Heart left ventricle (tissue), 16 donors: ENCODE results near the gene ANKRD2. TPM values are rescaled to one million over a fixed set of nuclear protein-coding genes. Genes with fewer than 3 reads are reported as not detected.

ENCODE experiments used
- ATAC-seq, 4 donors: fragments of 200-7000 bp; cut with Tn5 transposase; one replicate each; pipeline ENCODE4 v1.9.1; 2020 to 2022; ENCODE audit warnings: moderate library complexity in 4 of 4, mild to moderate bottlenecking in 3 of 4, moderate number of reproducible peaks in 1 of 4
- DNase-seq, 5 donors: peaks; one replicate each; pipeline ENCODE4 v3.0.0-alpha.2; 2020
- H3K27ac ChIP-seq, 12 donors: fragments of 200-600 bp; sonication (generic) in 4 of 12; one replicate each; pipeline versions ENCODE4 v1.5.0 to v1.8.0; 2016 to 2022; ENCODE audit warnings: mild to moderate bottlenecking in 2 of 12
- H3K27me3 ChIP-seq, 9 donors: fragments of 200-600 bp; sonication (generic) in 2 of 9; one replicate each; pipeline versions ENCODE4 v1.5.1 to v1.8.0; 2016 to 2022; ENCODE audit warnings: mild to moderate bottlenecking in 3 of 9
- H3K36me3 ChIP-seq, 9 donors: fragments of 200-600 bp; sonication (generic) in 2 of 9; one replicate each; pipeline versions ENCODE4 v1.5.0 to v1.8.0; 2018 to 2022; ENCODE audit warnings: mild to moderate bottlenecking in 2 of 9
- H3K4me1 ChIP-seq, 12 donors: fragments of 200-600 bp; sonication (generic) in 4 of 12; one replicate each; pipeline versions ENCODE4 v1.5.0 to v1.8.0; 2016 to 2022; ENCODE audit warnings: mild to moderate bottlenecking in 3 of 12
- H3K4me3 ChIP-seq, 12 donors: fragments of 200-600 bp; sonication (generic) in 4 of 12; one replicate each; pipeline versions ENCODE4 v1.5.0 to v1.8.0; 2017 to 2022; ENCODE audit warnings: mild to moderate bottlenecking in 9 of 12, moderate library complexity in 4 of 12
- H3K9me3 ChIP-seq, 12 donors: fragments of 200-600 bp; sonication (generic) in 4 of 12; one replicate each; pipeline versions ENCODE4 v1.5.0 to v1.8.0; 2016 to 2022; ENCODE audit warnings: mild to moderate bottlenecking in 1 of 12
- POLR2A ChIP-seq, 2 donors: fragments of 450-650 bp; IDR thresholded peaks; one replicate each; pipeline ENCODE4 v1.6.1; 2017; ENCODE audit warnings: antibody characterized with exemption in 2 of 2, mild to moderate bottlenecking in 2 of 2, moderate library complexity in 2 of 2
- WGBS, 4 donors: extraction: QIAGEN DNeasy Blood & Tissue Kit in 2 of 4; methylation state at CpG; one replicate each; pipeline versions ENCODE4 v1.1.5 to v1.1.7; 2013 to 2018; 5-methylcytosine and 5-hydroxymethylcytosine counted together
- intact Hi-C, 10 donors: fragments of 100-400 bp; cut with DNase I; formaldehyde crosslinking; loops; one replicate each; pipeline versions ENCODE4 v1.11.1 to v1.14.2; 2022
- polyA plus RNA-seq, 2 donors: library from polyadenylated mRNA; stranded (reverse); fragments of 200-250 nt; gene quantifications; one replicate each; pipeline ENCODE4 v1.2.3, GENCODE V29; 2013
- total RNA-seq, 9 donors: library from RNA; depleted of rRNA in 2 of 9; stranded (reverse); fragments of >200 nt in 2 of 9; fragmentation: NEBNext Ultra II Directional in 3 of 9; extraction: Animal tissue kit (Norgen Biotek cat#: 25700) in 3 of 9; gene quantifications; one replicate each; pipeline versions ENCODE4 v1.1.0 to v1.2.4, GENCODE V29; 2016 to 2023
- TF ChIP-seq, protein P1 (sequence below), 12 donors: fragments of 200-600 bp; sonication (generic) in 4 of 12; IDR thresholded peaks; one replicate each; pipeline versions ENCODE4 v1.5.0 to v1.8.0; 2018 to 2022; ENCODE audit warnings: antibody characterized with exemption in 12 of 12, mild to moderate bottlenecking in 5 of 12
- donor health status: ischemic (EF 13 %, LVEDD 7.1; RV severe dilation, severe dysfunction).
- donor health status: healthy with polysubstance abuse.
- donor health status: DM: no; HTN: yes; CAD: no.
- donor health status: DM: no; HTN: no; CAD: no.
- donor health status: ischemic (EF 25% LVEDD 6.9; RV normal size, moderate dysfunction).
- donor health status: ischemic (EF 25% LVEDD 5.7; RV mildly dilated, moderate dysfunction).
- donor health status: healthy.
- donor health status: DM: yes; HTN: yes; CAD: no.
- donor health status: ischemic (EF 35%, LVEDD 5.7; RV mildly dilated, moderate dysfunction).
- donor health status: nonischemic (EF 11% LVEDD 7.7; RV severe dilation, severe dysfunction).
- donor health status: DM: yes; HTN: yes; CAD: no.
- donor health status: PGD.
- donor health status: ischemic (EF 29% LVEDD 5.4; RV normal size, mild dysfunction).
- donor health status: nonischemic (EF 23%, LVEDD 6.1; RV moderate dilation, normal function).

ANKRD2 gene
- total and polyA plus RNA-seq, 11 donors: 56.7 to 2,367 (median 517) TPM

DNA sequence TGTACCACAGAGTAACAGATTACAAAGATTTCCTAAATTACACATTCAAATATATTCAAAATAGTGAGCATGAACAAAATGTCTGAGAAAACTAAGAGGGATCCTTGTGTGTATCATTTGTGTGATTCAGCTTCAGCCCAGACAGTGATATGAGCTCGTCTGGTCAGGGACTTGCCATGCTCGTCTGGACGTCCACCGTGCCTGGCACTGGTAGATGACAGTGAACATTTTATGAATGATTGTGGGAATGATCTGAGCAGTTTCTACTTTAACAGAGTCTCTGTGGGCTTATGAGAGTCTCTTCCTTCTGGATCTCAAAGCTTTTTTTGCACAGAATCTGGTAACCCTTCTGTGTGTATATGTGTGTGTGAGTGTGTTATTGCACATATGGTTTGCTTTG, 34.2 kb upstream of the ANKRD2 start:
- Histone ChIP-seq H3K27me3 (no peaks in the 10 kb centered on the region), H3K4me1 (peaks cover 0 to 51% (median 41%) of the 10 kb centered on the region in 12 donors), H3K4me3 (no peak overlapping the region), H3K36me3 (no peaks in the 10 kb centered on the region), H3K9me3 (no peaks in the 10 kb centered on the region), H3K27ac (peak overlapping the region in 6 of 12 donors; percentile 12 to 88 (median 28))
- WGBS, 4 donors: 59 to 78% (median 64%) methylated on average over 4 of the region's 4 CpGs
- TF ChIP-seq, protein P1, sequence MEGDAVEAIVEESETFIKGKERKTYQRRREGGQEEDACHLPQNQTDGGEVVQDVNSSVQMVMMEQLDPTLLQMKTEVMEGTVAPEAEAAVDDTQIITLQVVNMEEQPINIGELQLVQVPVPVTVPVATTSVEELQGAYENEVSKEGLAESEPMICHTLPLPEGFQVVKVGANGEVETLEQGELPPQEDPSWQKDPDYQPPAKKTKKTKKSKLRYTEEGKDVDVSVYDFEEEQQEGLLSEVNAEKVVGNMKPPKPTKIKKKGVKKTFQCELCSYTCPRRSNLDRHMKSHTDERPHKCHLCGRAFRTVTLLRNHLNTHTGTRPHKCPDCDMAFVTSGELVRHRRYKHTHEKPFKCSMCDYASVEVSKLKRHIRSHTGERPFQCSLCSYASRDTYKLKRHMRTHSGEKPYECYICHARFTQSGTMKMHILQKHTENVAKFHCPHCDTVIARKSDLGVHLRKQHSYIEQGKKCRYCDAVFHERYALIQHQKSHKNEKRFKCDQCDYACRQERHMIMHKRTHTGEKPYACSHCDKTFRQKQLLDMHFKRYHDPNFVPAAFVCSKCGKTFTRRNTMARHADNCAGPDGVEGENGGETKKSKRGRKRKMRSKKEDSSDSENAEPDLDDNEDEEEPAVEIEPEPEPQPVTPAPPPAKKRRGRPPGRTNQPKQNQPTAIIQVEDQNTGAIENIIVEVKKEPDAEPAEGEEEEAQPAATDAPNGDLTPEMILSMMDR (IDR thresholded peaks at IDR 0.05): no peak
- TF ChIP-seq POLR2A (IDR thresholded peaks at IDR 0.05): no peak
- ATAC-seq: no peak
- intact Hi-C loops: loop anchor here in 1 of 10 donors (5.0 kb wide), 1 partner anchor 36 kb away; no protein-coding TSS in a partner anchor
- no peak for DNase-seq

DNA sequence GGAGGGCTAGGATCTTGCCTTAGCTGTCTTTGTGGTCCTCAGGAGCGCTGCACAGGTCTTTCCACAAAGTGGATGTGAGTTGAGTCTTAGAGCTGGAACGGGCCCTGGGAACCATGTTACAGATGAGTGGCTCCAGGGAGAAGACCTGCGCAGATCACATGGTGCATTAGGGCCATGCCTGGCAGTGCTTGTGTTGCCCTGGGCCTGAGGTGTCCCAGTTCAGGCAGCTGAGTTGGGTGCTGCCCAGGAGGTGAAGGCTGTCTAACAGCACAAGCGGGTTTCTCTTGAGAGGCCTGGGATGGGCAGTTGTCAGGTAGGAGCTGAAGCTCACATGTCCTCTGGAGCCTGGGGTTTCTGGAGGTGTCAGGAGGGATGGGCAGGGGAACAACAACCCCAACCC, 33.7 kb upstream of the ANKRD2 start:
- Histone ChIP-seq H3K4me3 (no peak overlapping the region), H3K36me3 (no peaks in the 10 kb centered on the region), H3K9me3 (no peaks in the 10 kb centered on the region), H3K27ac (peak overlapping the region in 7 of 12 donors; percentile 13 to 97 (median 39)), H3K4me1 (peaks cover 0 to 56% (median 45%) of the 10 kb centered on the region in 12 donors), H3K27me3 (no peaks in the 10 kb centered on the region)
- ATAC-seq: no peak
- intact Hi-C loops: loop anchor here in 1 of 10 donors (5.0 kb wide), 1 partner anchor 37 kb away; no protein-coding TSS in a partner anchor
- 94 to 97% (median 96%) methylated on average over 4 of the region's 4 CpGs for WGBS, 4 donors
- no peak for DNase-seq
- TF ChIP-seq POLR2A (IDR thresholded peaks at IDR 0.05): no peak
- TF ChIP-seq, protein P1 (IDR thresholded peaks at IDR 0.05): no peak

DNA sequence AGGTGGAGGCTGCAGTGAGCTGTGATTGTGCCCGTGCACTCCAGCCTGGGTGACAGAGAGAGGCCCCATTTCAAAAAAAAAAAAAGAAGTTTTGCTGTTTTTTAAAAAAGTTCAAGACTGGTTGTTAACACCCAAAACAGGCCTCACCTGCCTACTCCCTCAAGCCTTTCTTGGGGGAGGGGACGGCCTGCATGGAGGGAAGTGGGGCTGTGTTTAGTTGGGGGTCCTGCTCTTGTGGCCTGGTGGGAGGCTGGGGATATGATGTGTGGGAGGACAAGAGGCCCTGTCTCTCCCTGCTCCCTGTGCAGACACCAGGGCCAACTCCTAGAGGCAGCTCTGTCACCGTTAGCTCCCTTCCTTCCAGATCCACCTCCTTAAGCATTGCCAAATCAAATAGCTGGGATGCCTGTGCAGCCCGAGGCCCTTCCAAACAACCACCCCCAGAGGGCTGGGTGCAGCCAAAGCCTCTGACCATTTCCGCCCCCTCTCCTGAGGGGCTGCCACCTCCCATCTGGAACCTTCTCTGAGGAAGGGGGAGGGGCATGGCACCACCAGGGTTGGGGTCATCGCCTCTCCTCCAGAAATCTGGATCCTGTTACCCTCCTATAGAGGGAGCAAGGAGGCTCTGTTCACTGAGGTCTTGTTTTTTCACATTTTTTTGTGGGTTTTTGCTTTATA, 32.9 kb upstream of the ANKRD2 start:
- no peaks in the 10 kb centered on the region for H3K9me3 ChIP-seq
- H3K27me3 ChIP-seq: no peaks in the 10 kb centered on the region
- no peaks in the 10 kb centered on the region for H3K36me3 ChIP-seq
- no peak overlapping the region for H3K4me3 ChIP-seq
- intact Hi-C loops: loop anchor here in 3 of 10 donors (5.0 to 10.0 kb wide), 3 partner anchors 37 to 45 kb away; partner anchors contain the start of genes MMS19 (in 2 of the 3) and UBTD1 (in 2 of the 3)
- peak in 4 of 5 donors; percentile 54 to 67 (median 56) for DNase-seq
- peak overlapping the region in 10 of 12 donors; percentile 13 to 97 (median 86) for H3K27ac ChIP-seq
- H3K4me1 ChIP-seq: peaks cover 0 to 59% (median 47%) of the 10 kb centered on the region in 12 donors
- ATAC-seq: peak in 3 of 4 donors; percentile 12 to 40 (median 34)
- TF ChIP-seq, protein P1 (IDR thresholded peaks at IDR 0.05): peak in 5 of 12 donors; percentile 8 to 47 (median 26)
- TF ChIP-seq POLR2A (IDR thresholded peaks at IDR 0.05): no peak
- 55 to 60% (median 56%) methylated on average over 6 of the region's 6 CpGs for WGBS, 4 donors
